NOMO-1 treated with DMSO at 0.1 percent for 48 hours (cell line): ENCODE data around the gene ALDH1A2.

Experiments used
- DNase-seq: peaks from one replicate; lab custom pipeline; 2025; ENCODE audit not compliant: unreplicated experiment; lab: John Stamatoyannopoulos, UW

The ALDH1A2 gene

DNA sequence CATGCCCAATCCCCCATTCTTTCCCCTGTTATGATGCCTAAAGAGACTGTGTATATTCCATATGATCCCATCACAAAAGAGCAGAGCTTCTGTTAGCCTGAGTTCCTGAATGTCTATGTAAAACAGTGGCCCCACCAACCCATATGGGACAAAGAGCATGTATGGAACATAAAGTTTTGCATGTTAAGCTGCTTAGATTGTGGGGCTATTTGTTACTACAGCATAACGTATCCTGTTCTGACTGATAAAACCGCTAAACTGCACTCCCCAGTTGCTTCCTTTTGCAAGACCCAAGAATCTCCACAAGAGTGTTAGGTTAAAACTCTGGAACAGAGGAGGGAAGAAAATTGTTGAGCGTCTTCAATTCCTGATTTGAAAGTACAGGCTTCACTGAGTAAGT lies 154.8 kb downstream of the ALDH1A2 start:
- no peak for DNase-seq

DNA sequence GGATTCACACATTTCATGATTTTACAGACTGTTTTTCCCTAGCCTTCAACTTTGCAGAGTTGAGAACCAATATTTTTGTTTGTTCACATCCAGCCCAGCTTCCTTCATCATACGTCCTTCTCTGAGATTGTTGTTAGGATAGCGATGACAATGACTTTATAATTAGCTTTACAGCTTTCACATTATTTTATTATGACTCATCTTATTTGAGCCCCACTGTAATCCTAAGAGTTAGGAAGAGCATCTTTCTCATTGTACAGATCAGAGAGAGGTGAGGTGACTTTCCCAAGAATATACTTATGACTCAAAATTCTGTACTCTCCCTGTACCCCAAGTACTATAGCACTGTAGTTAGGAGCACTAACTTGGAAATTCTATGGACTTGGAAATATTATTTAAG lies 156.1 kb downstream of the ALDH1A2 start:
- no peak for DNase-seq

DNA sequence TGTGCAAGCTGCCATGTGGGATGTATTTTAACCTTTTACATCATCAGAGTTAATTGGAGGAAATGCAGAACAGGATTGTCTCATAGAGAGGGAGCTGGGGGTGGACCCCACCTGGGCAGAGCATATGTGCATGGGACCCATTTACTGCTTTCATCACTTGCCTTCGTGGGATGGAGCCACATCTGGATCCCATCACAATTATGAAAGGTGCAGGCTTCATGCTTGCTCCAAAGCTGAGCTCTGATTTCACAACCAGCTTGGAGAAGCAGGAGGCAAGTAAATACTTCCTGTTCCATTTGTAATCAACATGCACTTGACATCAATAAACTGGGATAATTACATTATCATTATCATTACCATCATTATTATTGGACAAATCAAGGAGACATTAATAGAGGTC lies 161.9 kb downstream of the ALDH1A2 start:
- DNase-seq, result no peak
